Metanephros (tissue), 2 donors: ENCODE measurements around the gene C11orf21. TPM values are rescaled to one million over a fixed set of nuclear protein-coding genes. Genes with fewer than 3 reads are reported as not detected.

Source experiments
- small RNA-seq: library from RNA; depleted of rRNA; stranded (forward); fragments of <200 nt; gene quantifications from one replicate; pipeline ENCODE3, GENCODE V24; 2014; ENCODE audit warnings: low replicate concordance
- total RNA-seq: library from RNA; depleted of rRNA; stranded (reverse); fragments of >200 nt; gene quantifications from one replicate; pipeline ENCODE4 v1.2.3, GENCODE V29; 2014

C11orf21 gene
- 3.2 TPM for total RNA-seq

GRCh38 chr11:2301631-2302305 lies at the start of gene C11orf21, which contains the start of gene TSPAN32:
Gene C11orf21 (minus strand): TSS chr11:2301918. CDS start chr11:2301808, 110 bp downstream.
Gene TSPAN32 (plus strand): TSS chr11:2302013. CDS start chr11:2302150, 137 bp downstream.

GRCh38 chr11:2270322-2271076 lies 31.2 kb downstream of the C11orf21 start, which contains the start of gene ASCL2:
Gene ASCL2 (minus strand): TSS chr11:2270588. CDS start chr11:2270332, 256 bp downstream.

Small RNA genes within 50 kb of the gene (small RNA-seq; reads per million reads assigned to genes)
- gene RNU6-878P = not detected

Other genes with a start within 250 kb of the C11orf21 start
- gene IGF2, start 162.5 kb downstream of the C11orf21 start, total RNA-seq = 562 TPM
- gene INS, start 140.7 kb downstream of the C11orf21 start, total RNA-seq = 0.35 TPM
- gene TH, start 130.1 kb downstream of the C11orf21 start, total RNA-seq = 1.3 TPM
- gene ASCL2, start 31.3 kb downstream of the C11orf21 start, total RNA-seq = 7.6 TPM
- 7.0 TPM for gene TSPAN32, start 95 bp upstream of the C11orf21 start, total RNA-seq
- gene CD81, start 75.4 kb upstream of the C11orf21 start, total RNA-seq = 550 TPM
- 36.1 TPM for gene TSSC4, start 98.8 kb upstream of the C11orf21 start, total RNA-seq
- 1.1 TPM for gene TRPM5, start 142.6 kb upstream of the C11orf21 start, total RNA-seq
- gene KCNQ1, start 143.1 kb upstream of the C11orf21 start, total RNA-seq = 17.4 TPM